Activated T-helper 2 cell treated with anti-CD3 and anti-CD28 coated beads, Interferon-gamma antibody, Interleukin-2, Interleukin-4, amounts not matched to agents 10 μg/mL and 5 μg/mL and 100 μg/mL, durations not matched to agents 14 hours and 24 hours and 36 hours (primary cell): ENCODE data around the gene MANEAL. TPM values are rescaled to one million over a fixed set of nuclear protein-coding genes. Genes with fewer than 3 reads are reported as not detected.

Source experiments
- DNase-seq: peaks from one replicate; pipeline ENCODE4 v3.0.0; 2021; ENCODE audit warnings: low spot score
- H3K27ac Mint-ChIP-seq: one replicate; pipeline ENCODE4 v1.8.0; 2021; ENCODE audit warnings: mixed read lengths
- H3K27me3 Mint-ChIP-seq: one replicate; pipeline ENCODE4 v1.8.0; 2021; ENCODE audit warnings: low read depth, mixed read lengths
- H3K36me3 Mint-ChIP-seq: one replicate; pipeline ENCODE4 v1.8.0; 2021; ENCODE audit warnings: low read depth, mixed read lengths
- H3K4me1 Mint-ChIP-seq: one replicate; pipeline ENCODE4 v1.8.0; 2021; ENCODE audit warnings: low read depth, mixed read lengths
- H3K4me3 Mint-ChIP-seq: one replicate; pipeline ENCODE4 v1.8.0; 2021; ENCODE audit warnings: low read depth, mild to moderate bottlenecking, moderate library complexity, mixed read lengths
- H3K9me3 Mint-ChIP-seq: one replicate; pipeline ENCODE4 v1.8.0; 2021; ENCODE audit warnings: mixed read lengths
- intact Hi-C: fragments of 100-400 bp; cut with micrococcal nuclease; formaldehyde crosslinking; loops from one replicate; pipeline ENCODE4 v1.15.1; 2023
- total RNA-seq: library from RNA; stranded (reverse); gene quantifications from 2 replicates; pipeline ENCODE4 v1.2.3, GENCODE V29; 2022

Gene MANEAL
- total RNA-seq, 1 donor from 2014 or later: 0.94 TPM

DNA sequence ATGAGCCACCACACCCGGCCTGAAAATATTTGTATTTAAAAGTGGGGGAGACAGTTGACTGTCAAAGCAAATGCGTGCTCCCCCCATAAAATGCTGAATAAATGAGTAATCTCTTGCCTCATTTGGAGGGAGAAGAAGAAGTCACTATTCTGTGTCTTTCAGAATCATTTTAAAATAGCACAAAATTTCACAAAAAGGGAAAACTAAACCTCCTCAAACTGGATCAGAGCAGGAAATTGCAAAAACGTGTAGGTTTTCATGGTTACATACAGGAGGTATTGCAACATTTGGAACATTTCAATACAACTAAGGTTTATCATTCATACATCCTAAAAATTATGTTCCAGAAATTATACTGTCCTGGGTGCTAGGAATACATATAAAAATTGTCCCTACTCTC lies 52.1 kb downstream of the MANEAL start:
- Mint-ChIP-seq H3K27ac (no peak overlapping the region), H3K27me3 (no peaks in the 10 kb centered on the region), H3K36me3 (peaks cover 24% of the 10 kb centered on the region), H3K4me3 (no peak overlapping the region), H3K9me3 (no peaks in the 10 kb centered on the region), H3K4me1 (peaks cover 26% of the 10 kb centered on the region)
- DNase-seq: no peak
- intact Hi-C loops: no loop called here

- Mint-ChIP-seq H3K4me3 (peak overlapping the region; percentile 48), H3K4me1 (peaks cover 26% of the 10 kb centered on the region), H3K27me3 (no peaks in the 10 kb centered on the region), H3K27ac (peak overlapping the region; percentile 2), H3K36me3 (peaks cover 24% of the 10 kb centered on the region), H3K9me3 (no peaks in the 10 kb centered on the region)
- intact Hi-C loops: no loop called here
- no peak for DNase-seq
These were observed 53.1 kb downstream of the MANEAL start for GRCh38 chr1:37846647-37847339.

- Mint-ChIP-seq H3K27me3 (no peaks in the 10 kb centered on the region), H3K27ac (no peak overlapping the region), H3K9me3 (no peaks in the 10 kb centered on the region), H3K4me3 (no peak overlapping the region), H3K36me3 (peaks cover 33% of the 10 kb centered on the region), H3K4me1 (peaks cover 26% of the 10 kb centered on the region)
- DNase-seq: no peak
- intact Hi-C loops: no loop called here
These were observed 55.8 kb downstream of the MANEAL start for GRCh38 chr1:37849480-37849879.

GRCh38 chr1:37850352-37850955 lies 56.8 kb downstream of the MANEAL start:
- DNase-seq: no peak
- intact Hi-C loops: no loop called here
- Mint-ChIP-seq H3K27ac (no peak overlapping the region), H3K9me3 (no peaks in the 10 kb centered on the region), H3K4me1 (peaks cover 28% of the 10 kb centered on the region), H3K4me3 (no peak overlapping the region), H3K36me3 (peaks cover 39% of the 10 kb centered on the region), H3K27me3 (no peaks in the 10 kb centered on the region)

Other genes with a start within 250 kb of the MANEAL start
- gene SNIP1, start 239.6 kb upstream of the MANEAL start, total RNA-seq: 26.1 and 27.8 TPM in 2 replicates
- not detected in 2 replicates for gene DNALI1, start 236.9 kb upstream of the MANEAL start, total RNA-seq
- gene GNL2, start 197.9 kb upstream of the MANEAL start, total RNA-seq: 95.6 and 98.0 TPM in 2 replicates
- not detected in 2 replicates for gene RSPO1, start 159.0 kb upstream of the MANEAL start, total RNA-seq
- gene CDCA8, start 101.3 kb upstream of the MANEAL start, total RNA-seq: 41.2 TPM in 2 replicates
- gene EPHA10, start 28.7 kb upstream of the MANEAL start, total RNA-seq: 0.21 TPM in 1 of 2 replicates, not detected in the other
- 22.6 and 24.5 TPM in 2 replicates for gene C1orf122, start 13.9 kb downstream of the MANEAL start, total RNA-seq
- 45.2 and 46.5 TPM in 2 replicates for gene YRDC, start 14.4 kb downstream of the MANEAL start, total RNA-seq
- gene MTF1, start 65.7 kb downstream of the MANEAL start, total RNA-seq: 24.8 and 27.8 TPM in 2 replicates
- gene INPP5B, start 153.2 kb downstream of the MANEAL start, total RNA-seq: 23.1 and 24.2 TPM in 2 replicates
- 105 and 112 TPM in 2 replicates for gene SF3A3, start 196.2 kb downstream of the MANEAL start, total RNA-seq
- gene FHL3, start 211.7 kb downstream of the MANEAL start, total RNA-seq: 30.1 and 33.3 TPM in 2 replicates
- 78.8 and 79.0 TPM in 2 replicates for gene UTP11, start 218.9 kb downstream of the MANEAL start, total RNA-seq